Adrenal gland (tissue), 5 donors: ENCODE measurements around the gene CCDC93.

Experiments used
- POLR2A ChIP-seq, 2 donors: fragments of 450-650 bp; IDR thresholded peaks; one replicate each; pipeline ENCODE4 v1.6.1; 2017; ENCODE audit warnings: antibody characterized with exemption in 2 of 2, mild to moderate bottlenecking in 2 of 2, moderate library complexity in 1 of 2
- TF ChIP-seq, protein P1 (sequence below), 6 experiments: fragments of 450-650 bp in 4 of 6; fragments of 200-600 bp in 2 of 6; sonication (generic) in 1 of 6; IDR thresholded peaks; 1 replicate in 5 of 6; 2 replicates in 1 of 6; pipeline versions ENCODE4 v1.5.1 to v1.8.0; 2016 to 2021; ENCODE audit warnings: antibody characterized with exemption in 6 of 6, mild to moderate bottlenecking in 2 of 6, moderate library complexity in 1 of 6
- donor health status: DM: no; HTN: no; CAD: no.

DNA sequence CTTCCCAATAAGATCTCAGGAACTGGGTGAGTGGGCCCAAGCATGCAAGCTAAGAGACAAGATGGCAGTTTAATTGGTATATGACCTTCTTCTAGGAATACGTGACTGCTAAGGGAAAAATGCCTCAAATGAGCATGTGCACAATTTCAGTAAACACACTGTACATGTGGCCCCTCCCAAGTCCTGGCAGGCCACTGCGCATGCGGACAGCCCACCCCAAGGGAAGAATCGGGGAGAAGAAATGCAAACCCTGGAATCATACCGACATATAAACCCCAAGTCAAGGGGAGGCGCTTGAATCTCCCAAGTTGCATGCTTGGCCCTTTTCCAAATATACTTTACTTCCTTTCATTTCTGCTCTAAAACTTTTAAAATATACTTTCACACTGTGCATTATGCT lies 15.2 kb upstream of the CCDC93 start:
- TF ChIP-seq, protein P1, sequence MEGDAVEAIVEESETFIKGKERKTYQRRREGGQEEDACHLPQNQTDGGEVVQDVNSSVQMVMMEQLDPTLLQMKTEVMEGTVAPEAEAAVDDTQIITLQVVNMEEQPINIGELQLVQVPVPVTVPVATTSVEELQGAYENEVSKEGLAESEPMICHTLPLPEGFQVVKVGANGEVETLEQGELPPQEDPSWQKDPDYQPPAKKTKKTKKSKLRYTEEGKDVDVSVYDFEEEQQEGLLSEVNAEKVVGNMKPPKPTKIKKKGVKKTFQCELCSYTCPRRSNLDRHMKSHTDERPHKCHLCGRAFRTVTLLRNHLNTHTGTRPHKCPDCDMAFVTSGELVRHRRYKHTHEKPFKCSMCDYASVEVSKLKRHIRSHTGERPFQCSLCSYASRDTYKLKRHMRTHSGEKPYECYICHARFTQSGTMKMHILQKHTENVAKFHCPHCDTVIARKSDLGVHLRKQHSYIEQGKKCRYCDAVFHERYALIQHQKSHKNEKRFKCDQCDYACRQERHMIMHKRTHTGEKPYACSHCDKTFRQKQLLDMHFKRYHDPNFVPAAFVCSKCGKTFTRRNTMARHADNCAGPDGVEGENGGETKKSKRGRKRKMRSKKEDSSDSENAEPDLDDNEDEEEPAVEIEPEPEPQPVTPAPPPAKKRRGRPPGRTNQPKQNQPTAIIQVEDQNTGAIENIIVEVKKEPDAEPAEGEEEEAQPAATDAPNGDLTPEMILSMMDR (IDR thresholded peaks at IDR 0.05), result no peak
- no peak for TF ChIP-seq POLR2A (IDR thresholded peaks at IDR 0.05)
